Measurements from ENCODE around the gene UGT1A7.

- TF ChIP-seq POLR2A (IDR thresholded peaks at IDR 0.05) = no peak
- TF ChIP-seq POLR2AphosphoS5 (IDR thresholded peaks at IDR 0.05) = no peak
These were observed 1.2 kb upstream of the UGT1A7 start for GRCh38 chr2:233680361-233681045.
